WTC11 (cell line): ENCODE results near the gene ZCCHC24. TPM values are rescaled to one million over a fixed set of nuclear protein-coding genes. Genes with fewer than 3 reads are reported as not detected.
"Not testable (repeated sequence)": the region's sequence is repeated elsewhere in the genome, so short reads cannot be mapped to it uniquely, and the experiment has no call there.

Experiments
- ATAC-seq: fragments of 200-7000 bp; cut with Tn5 transposase; 2 replicates; pipeline ENCODE4 v1.10.0; 2021; ENCODE audit warnings: mild to moderate bottlenecking, moderate library complexity
- CTCF ChIA-PET: fragments of 300-600 bp; sonication (Branson Sonifier 250); formaldehyde crosslinking; loops from one replicate; lab custom pipeline; 2021; ENCODE audit warnings: antibody characterized with exemption; lab: Charles Lee
- POLR2A ChIA-PET: fragments of 350-600 bp; sonication (Branson Sonifier 250); formaldehyde crosslinking; loops from one replicate; lab custom pipeline; 2021; ENCODE audit warnings: antibody characterized with exemption; lab: Charles Lee
- DNase-seq: peaks from one replicate; pipeline ENCODE4 v3.0.0; 2021; ENCODE audit warnings: low spot score
- H3K27ac Mint-ChIP-seq: 2 replicates; pipeline ENCODE4 v1.8.0; 2021; ENCODE audit warnings: mixed read lengths
- H3K27me3 Mint-ChIP-seq: 2 replicates; pipeline ENCODE4 v1.8.0; 2021; ENCODE audit warnings: low read depth, mild to moderate bottlenecking, moderate library complexity, mixed read lengths
- H3K36me3 Mint-ChIP-seq: 2 replicates; pipeline ENCODE4 v1.8.0; 2021; ENCODE audit warnings: mixed read lengths
- H3K4me1 Mint-ChIP-seq: 2 replicates; pipeline ENCODE4 v1.8.0; 2022; ENCODE audit warnings: mixed read lengths
- H3K4me3 Mint-ChIP-seq: 2 replicates; pipeline ENCODE4 v1.8.0; 2021; ENCODE audit warnings: mild to moderate bottlenecking, moderate library complexity, mixed read lengths
- H3K9me3 Mint-ChIP-seq: 2 replicates; pipeline ENCODE4 v1.8.0; 2021; ENCODE audit warnings: mixed read lengths
- AR ChIP-seq: fragments of 250-450 bp; sonication (Bioruptor Pico); IDR thresholded peaks from 2 replicates; pipeline ENCODE4 v1.9.0; 2021; ENCODE audit warnings: mild to moderate bottlenecking
- ATF6 ChIP-seq: sonication (generic); formaldehyde crosslinking; IDR thresholded peaks from 2 replicates; pipeline ENCODE4 v1.8.1; 2023; ENCODE audit warnings: mild to moderate bottlenecking, missing genetic modification reagents
- CBFB ChIP-seq: sonication (generic); formaldehyde crosslinking; IDR thresholded peaks from 2 replicates; pipeline ENCODE4 v1.8.1; 2022; ENCODE audit warnings: mild to moderate bottlenecking, low read depth, missing genetic modification reagents
- CREB1 ChIP-seq: sonication (generic); formaldehyde crosslinking; IDR thresholded peaks from 2 replicates; pipeline ENCODE4 v1.8.0; 2023; ENCODE audit warnings: mild to moderate bottlenecking, missing genetic modification reagents
- ESRRA ChIP-seq: sonication (generic); formaldehyde crosslinking; IDR thresholded peaks from 2 replicates; pipeline ENCODE4 v1.8.1; 2022; ENCODE audit warnings: mild to moderate bottlenecking, missing genetic modification reagents, borderline replicate concordance
- ETV6 ChIP-seq: sonication (generic); formaldehyde crosslinking; IDR thresholded peaks from 2 replicates; pipeline ENCODE4 v1.8.1; 2022; ENCODE audit warnings: mild to moderate bottlenecking, missing genetic modification reagents
- FOXP1 ChIP-seq: sonication (generic); formaldehyde crosslinking; IDR thresholded peaks from 2 replicates; pipeline ENCODE4 v1.8.0; 2022; ENCODE audit warnings: missing genetic modification reagents, mild to moderate bottlenecking, moderate library complexity, borderline replicate concordance
- HMGXB4 ChIP-seq: sonication (generic); formaldehyde crosslinking; IDR thresholded peaks from 2 replicates; pipeline ENCODE4 v1.8.1; 2023; ENCODE audit warnings: mild to moderate bottlenecking, moderate library complexity, missing genetic modification reagents
- JAZF1 ChIP-seq: fragments of 250-450 bp; sonication (Bioruptor Pico); IDR thresholded peaks from 2 replicates; pipeline ENCODE4 v1.9.0; 2021; ENCODE audit warnings: moderate library complexity, mild to moderate bottlenecking, inconsistent platforms
- NFATC4 ChIP-seq: fragments of 250-450 bp; sonication (Bioruptor Pico); IDR thresholded peaks from 2 replicates; pipeline ENCODE4 v1.9.0; 2021; ENCODE audit warnings: mild to moderate bottlenecking
- NFE2L1 ChIP-seq: sonication (generic); formaldehyde crosslinking; IDR thresholded peaks from 2 replicates; pipeline ENCODE4 v1.8.1; 2023; ENCODE audit warnings: missing genetic modification reagents
- NR2C2 ChIP-seq: sonication (generic); formaldehyde crosslinking; IDR thresholded peaks from 2 replicates; pipeline ENCODE4 v1.8.0; 2022; ENCODE audit warnings: mild to moderate bottlenecking, missing genetic modification reagents
- NR3C1 ChIP-seq: sonication (generic); formaldehyde crosslinking; conservative IDR thresholded peaks from 2 replicates; pipeline ENCODE4 v1.8.1; 2023; ENCODE audit warnings: low read depth, mild to moderate bottlenecking, missing genetic modification reagents
- SMAD4 ChIP-seq: sonication (generic); formaldehyde crosslinking; IDR thresholded peaks from 2 replicates; pipeline ENCODE4 v1.8.0; 2022; ENCODE audit warnings: mild to moderate bottlenecking, missing genetic modification reagents
- SP1 ChIP-seq: sonication (generic); formaldehyde crosslinking; conservative IDR thresholded peaks from 2 replicates; pipeline ENCODE4 v1.8.1; 2022; ENCODE audit warnings: missing genetic modification reagents
- ZNF263 ChIP-seq: sonication (generic); formaldehyde crosslinking; IDR thresholded peaks from 2 replicates; pipeline ENCODE4 v1.8.1; 2022; ENCODE audit warnings: low read depth, mild to moderate bottlenecking, moderate library complexity, missing genetic modification reagents
- ZNF423 ChIP-seq: fragments of 250-450 bp; sonication (Bioruptor Pico); IDR thresholded peaks from 2 replicates; pipeline ENCODE4 v2.1.2; 2022; ENCODE audit warnings: mild to moderate bottlenecking, moderate library complexity
- total RNA-seq: library from RNA; stranded (reverse); gene quantifications from 3 replicates; pipeline ENCODE4 v1.2.3, GENCODE V29; 2021

Gene ZCCHC24
- total RNA-seq, 1 experiment from 2014 or later, result 7.7 TPM

- Mint-ChIP-seq H3K4me3 (no peak overlapping the region), H3K36me3 (peaks cover 4% of the 10 kb centered on the region; the same call in 1 of the 2 replicates), H3K27ac (no peak overlapping the region), H3K4me1 (peaks cover 13% of the 10 kb centered on the region), H3K27me3 (peaks cover 5% of the 10 kb centered on the region), H3K9me3 (peaks cover 13% of the 10 kb centered on the region)
- TF ChIP-seq NFATC4 (CRISPR knock-in tag), result no peak
- TF ChIP-seq NR3C1 (CRISPR knock-in tag), result no peak
- no peak for TF ChIP-seq CBFB (CRISPR knock-in tag)
- TF ChIP-seq ETV6 (CRISPR knock-in tag), result no peak
- TF ChIP-seq ATF6 (CRISPR knock-in tag), result no peak
- TF ChIP-seq CREB1 (CRISPR knock-in tag), result no peak
- TF ChIP-seq SMAD4 (CRISPR knock-in tag), result no peak
- TF ChIP-seq HMGXB4 (CRISPR knock-in tag), result no peak
- no peak for TF ChIP-seq ZNF263 (CRISPR knock-in tag)
- no peak for TF ChIP-seq NR2C2 (CRISPR knock-in tag)
- TF ChIP-seq SP1 (CRISPR knock-in tag), result no peak
- no peak for TF ChIP-seq AR (CRISPR knock-in tag)
- no peak for TF ChIP-seq JAZF1 (CRISPR knock-in tag)
- TF ChIP-seq NFE2L1 (CRISPR knock-in tag), result no peak
- no peak for TF ChIP-seq FOXP1
- CTCF ChIA-PET, result interaction anchor here (0.6 kb wide), 1 partner anchor 7 kb away, joined by 3 read pairs; no protein-coding TSS in a partner anchor
- DNase-seq, result no peak
- ATAC-seq, result no peak
- POLR2A ChIA-PET, result no interaction called here
Measured at GRCh38 chr10:79339266-79339665, 106.2 kb downstream of the ZCCHC24 start.

- H3K36me3 Mint-ChIP-seq, DNase-seq, H3K27ac Mint-ChIP-seq, ATAC-seq, POLR2A ChIA-PET, H3K27me3 Mint-ChIP-seq, H3K4me3 Mint-ChIP-seq: not testable (repeated sequence)
- CTCF ChIA-PET, result interaction anchor here (4.6 kb wide), 1 partner anchor 10 kb away, joined by 24 read pairs; the partner anchor contains the start of gene PPIF
- Mint-ChIP-seq H3K9me3 (peaks cover 18% of the 10 kb centered on the region), H3K4me1 (peaks cover 13% of the 10 kb centered on the region)
Measured at GRCh38 chr10:79337783-79338469, 107.5 kb downstream of the ZCCHC24 start.

DNA sequence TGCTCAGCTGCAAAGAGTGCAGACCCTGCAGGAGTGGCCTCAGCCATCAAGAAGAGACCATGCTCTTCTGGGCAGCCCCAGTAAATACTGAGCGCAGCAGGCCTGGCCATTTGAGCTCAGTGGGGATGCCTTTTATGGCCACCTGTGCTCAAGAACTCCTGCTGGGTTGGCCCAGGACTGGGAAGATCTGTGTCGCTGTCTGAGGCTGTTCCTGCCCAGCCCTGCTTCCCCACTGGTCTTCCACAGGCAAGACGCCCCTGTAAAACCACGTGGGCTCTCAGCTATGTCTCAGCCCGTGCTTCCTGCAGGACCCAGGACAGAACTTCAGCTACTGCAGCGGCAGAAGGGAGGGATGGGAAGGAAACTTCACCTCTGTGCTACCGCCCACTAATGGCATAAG, 108.7 kb downstream of the ZCCHC24 start:
- Mint-ChIP-seq H3K27ac (no peak overlapping the region), H3K27me3 (peaks cover 11% of the 10 kb centered on the region), H3K36me3 (peaks cover 8% of the 10 kb centered on the region; the same call in 1 of the 2 replicates), H3K9me3 (peaks cover 23% of the 10 kb centered on the region), H3K4me1 (peaks cover 13% of the 10 kb centered on the region), H3K4me3 (no peak overlapping the region)
- POLR2A ChIA-PET, result no interaction called here
- TF ChIP-seq ESRRA (CRISPR knock-in tag), result no peak
- TF ChIP-seq ZNF423 (CRISPR knock-in tag), result peak; percentile 90
- ATAC-seq (peak; percentile 66), DNase-seq (no peak)
- CTCF ChIA-PET, result interaction anchor here (0.6 to 4.6 kb wide), 5 partner anchors 8 to 38 kb away, joined by 3 to 24 read pairs (median 6); partner anchors contain the start of gene PPIF
